Temporal lobe (tissue), 2 donors: ENCODE results near the gene TAMALIN. TPM values are rescaled to one million over a fixed set of nuclear protein-coding genes. Genes with fewer than 3 reads are reported as not detected.

Source experiments
- small RNA-seq: library from RNA; depleted of rRNA; stranded (forward); fragments of <200 nt; gene quantifications from one replicate; pipeline ENCODE3, GENCODE V24; 2014; ENCODE audit warnings: low replicate concordance
- total RNA-seq: library from RNA; depleted of rRNA; stranded (reverse); fragments of >200 nt; gene quantifications from one replicate; pipeline ENCODE4 v1.2.3, GENCODE V29; 2014

The TAMALIN gene
- total RNA-seq, 1 donor from 2014 or later = 1.5 TPM

Small RNA genes lying within 50 kb of the gene (small RNA-seq; reads per million reads assigned to genes)
- gene RNU6-574P = not detected

Other genes with a start within 250 kb of the TAMALIN start
- 0.25 TPM for gene FIGNL2, start 158.2 kb upstream of the TAMALIN start, total RNA-seq
- not detected for gene ANKRD33, start 118.8 kb upstream of the TAMALIN start, total RNA-seq
- 7.9 TPM for gene ACVRL1, start 99.4 kb upstream of the TAMALIN start, total RNA-seq
- gene ACVR1B, start 55.2 kb upstream of the TAMALIN start, total RNA-seq = 43.3 TPM
- gene NR4A1, start 44.5 kb downstream of the TAMALIN start, total RNA-seq = 10.1 TPM
- 15.0 TPM for gene ATG101, start 63.0 kb downstream of the TAMALIN start, total RNA-seq
- not detected for gene SMIM41, start 72.8 kb downstream of the TAMALIN start, total RNA-seq
- gene KRT80, start 185.1 kb downstream of the TAMALIN start, total RNA-seq = under 0.01 TPM
- not detected for gene KRT7, start 226.3 kb downstream of the TAMALIN start, total RNA-seq